Common myeloid progenitor, CD34-positive (primary cell): ENCODE measurements around the gene SOCS1.

Experiments
- CTCF ChIA-PET: fragments of 350-600 bp; sonication (Branson Sonifier 250); formaldehyde crosslinking; loops from one replicate; lab custom pipeline; 2021; ENCODE audit warnings: antibody characterized with exemption; lab: Charles Lee
- POLR2A ChIA-PET: fragments of 350-600 bp; sonication (Branson Sonifier 250); formaldehyde crosslinking; loops from one replicate; lab custom pipeline; 2021; ENCODE audit warnings: antibody characterized with exemption; lab: Charles Lee
- DNase-seq, 3 donors: peaks; one replicate each; pipeline versions ENCODE4 v3.0.0 to v3.0.0-alpha.2; 2013
- H3K27ac ChIP-seq, 2 experiments: 1 replicate in 1 of 2; 2 replicates in 1 of 2; pipeline ENCODE4 v1.7.0; 2013; ENCODE audit warnings: inconsistent platforms in 2 of 2, low read length in 2 of 2, mild to moderate bottlenecking in 2 of 2, low read depth in 1 of 2, moderate library complexity in 1 of 2; ENCODE audit not compliant: severe bottlenecking in 2 of 2, insufficient read depth in 1 of 2, poor library complexity in 1 of 2
- H3K27me3 ChIP-seq, 5 experiments: replicated peaks in 2 of 5; 1 replicate in 3 of 5; 2 replicates in 2 of 5; pipeline versions ENCODE4 v1.6.1 to v1.7.0; 2013; ENCODE audit warnings: low read length in 4 of 5, mild to moderate bottlenecking in 2 of 5, moderate library complexity in 2 of 5, inconsistent platforms in 1 of 5; ENCODE audit not compliant: insufficient read depth in 5 of 5, control insufficient read depth in 4 of 5
- H3K36me3 ChIP-seq, 4 experiments: 1 replicate in 2 of 4; 2 replicates in 2 of 4; pipeline versions ENCODE4 v1.6.1 to v1.7.0; 2013; ENCODE audit warnings: low read length in 3 of 4, control low read depth in 1 of 4, mild to moderate bottlenecking in 1 of 4; ENCODE audit not compliant: control insufficient read depth in 4 of 4, insufficient read depth in 4 of 4
- H3K4me1 ChIP-seq, 4 experiments: 1 replicate in 3 of 4; 2 replicates in 1 of 4; pipeline versions ENCODE4 v1.6.1 to v1.7.1; 2013; ENCODE audit warnings: low read length in 3 of 4, mild to moderate bottlenecking in 3 of 4, control low read depth in 1 of 4, inconsistent platforms in 1 of 4, moderate library complexity in 1 of 4; ENCODE audit not compliant: control insufficient read depth in 4 of 4, insufficient read depth in 4 of 4; ENCODE audit errors: control extremely low read depth in 1 of 4
- H3K4me3 ChIP-seq, 7 experiments: 1 replicate in 4 of 7; 2 replicates in 3 of 7; pipeline versions ENCODE4 v1.5.1 to v1.7.0; 2013; ENCODE audit warnings: mild to moderate bottlenecking in 7 of 7, low read length in 6 of 7, moderate library complexity in 6 of 7, inconsistent platforms in 2 of 7, low read depth in 2 of 7, control low read depth in 1 of 7; ENCODE audit not compliant: insufficient read depth in 4 of 7, control insufficient read depth in 1 of 7; ENCODE audit errors: extremely low read depth in 1 of 7
- H3K9me3 ChIP-seq, 5 experiments: 1 replicate in 4 of 5; 2 replicates in 1 of 5; pipeline versions ENCODE4 v1.6.1 to v1.7.1; 2013; ENCODE audit warnings: low read length in 4 of 5, mild to moderate bottlenecking in 2 of 5, inconsistent platforms in 1 of 5, low read depth in 1 of 5, moderate library complexity in 1 of 5; ENCODE audit not compliant: control insufficient read depth in 4 of 5, insufficient read depth in 2 of 5; ENCODE audit errors: control extremely low read depth in 1 of 5
- WGBS: methylation state at CpG from one replicate; pipeline ENCODE4 v1.1.5; 2013; ENCODE audit not compliant: insufficient coverage; 5-methylcytosine and 5-hydroxymethylcytosine counted together

SOCS1 gene

GRCh38 chr16:11271610-11272009 lies 15.6 kb upstream of the SOCS1 start:
- CTCF ChIA-PET: interaction anchor here (1.0 to 7.4 kb wide), 3 partner anchors 8 to 26 kb away, joined by 4 to 39 read pairs (median 4); partner anchors contain the start of gene SOCS1
- no peak overlapping the region for H3K4me3 ChIP-seq
- WGBS: 97% methylated on average over 10 of the region's 10 CpGs
- H3K4me1 ChIP-seq: no peaks in the 10 kb centered on the region
- H3K36me3 ChIP-seq: no peaks in the 10 kb centered on the region
- H3K27me3 ChIP-seq: no peaks in the 10 kb centered on the region
- no peaks in the 10 kb centered on the region for H3K9me3 ChIP-seq
- POLR2A ChIA-PET: no interaction called here
- no peak for DNase-seq
- H3K27ac ChIP-seq: no peak overlapping the region

GRCh38 chr16:11270602-11271162 lies 14.7 kb upstream of the SOCS1 start:
- Histone ChIP-seq H3K27me3 (no peaks in the 10 kb centered on the region), H3K27ac (no peak overlapping the region), H3K9me3 (no peaks in the 10 kb centered on the region), H3K36me3 (no peaks in the 10 kb centered on the region), H3K4me3 (no peak overlapping the region), H3K4me1 (no peaks in the 10 kb centered on the region)
- ChIA-PET CTCF (interaction anchor here (1.0 to 7.4 kb wide), 5 partner anchors 13 to 100 kb away, joined by 3 to 39 read pairs (median 4); partner anchors contain the start of gene SOCS1), POLR2A (no interaction called here)
- no peak for DNase-seq
- 100% methylated on average over 1 of the region's 2 CpGs for WGBS

- H3K4me1 ChIP-seq: peaks cover 0 to 5% (median 4%) of the 10 kb centered on the region in 4 experiments
- no peak within 1 kb of the TSS for H3K4me3 ChIP-seq
- POLR2A ChIA-PET: no interaction called here
- CTCF ChIA-PET: interaction anchor here (0.6 to 7.4 kb wide), 5 partner anchors 11 to 29 kb away, joined by 3 to 39 read pairs (median 8); partner anchors contain the start of gene SOCS1
- H3K9me3 ChIP-seq: no peaks in the 10 kb centered on the region
- H3K27me3 ChIP-seq: no peaks in the 10 kb centered on the region
- 100% methylated on average over 5 of the region's 11 CpGs for WGBS
- H3K36me3 ChIP-seq: no peaks in the 10 kb centered on the region
- no peak for DNase-seq
- no peak within 1 kb of the TSS for H3K27ac ChIP-seq
These were observed 12.9 kb upstream of the SOCS1 start, which contains the start of gene TNP2 for GRCh38 chr16:11268921-11269375. Gene TNP2 (minus strand): TSS chr16:11269325. CDS start chr16:11269262, 63 bp downstream.

GRCh38 chr16:11265124-11265523 lies 9.1 kb upstream of the SOCS1 start:
- H3K36me3 ChIP-seq: no peaks in the 10 kb centered on the region
- peaks cover 0 to 16% (median 9%) of the 10 kb centered on the region in 4 experiments for H3K4me1 ChIP-seq
- CTCF ChIA-PET: no interaction called here
- H3K4me3 ChIP-seq: no peak overlapping the region
- no peaks in the 10 kb centered on the region for H3K9me3 ChIP-seq
- no peaks in the 10 kb centered on the region for H3K27me3 ChIP-seq
- no peak overlapping the region for H3K27ac ChIP-seq
- no peak for DNase-seq
- POLR2A ChIA-PET: no interaction called here
- 96% methylated on average over 6 of the region's 7 CpGs for WGBS

- Histone ChIP-seq H3K27me3 (no peaks in the 10 kb centered on the region), H3K4me1 (peaks cover under 1 to 18% (median 11%) of the 10 kb centered on the region in 4 experiments), H3K4me3 (no peak overlapping the region), H3K9me3 (no peaks in the 10 kb centered on the region), H3K36me3 (no peaks in the 10 kb centered on the region), H3K27ac (no peak overlapping the region)
- ChIA-PET POLR2A (interaction anchor here (0.9 kb wide), 1 partner anchor 34 kb away, joined by 3 read pairs; no protein-coding TSS in a partner anchor), CTCF (interaction anchor here (1.0 to 1.3 kb wide), 6 partner anchors 8 to 301 kb away, joined by 3 to 7 read pairs (median 4); no protein-coding TSS in a partner anchor)
- 74% methylated on average over 4 of the region's 9 CpGs for WGBS
- DNase-seq: peak in 2 of 3 donors; percentile 55 to 60
These were observed 8.3 kb upstream of the SOCS1 start for GRCh38 chr16:11264155-11264832.

GRCh38 chr16:11263737-11264136 lies 7.7 kb upstream of the SOCS1 start:
- POLR2A ChIA-PET: interaction anchor here (0.9 kb wide), 1 partner anchor 34 kb away, joined by 3 read pairs; no protein-coding TSS in a partner anchor
- Histone ChIP-seq H3K27ac (no peak overlapping the region), H3K4me1 (peaks cover 5 to 23% (median 17%) of the 10 kb centered on the region in 4 experiments), H3K4me3 (no peak overlapping the region), H3K27me3 (no peaks in the 10 kb centered on the region), H3K36me3 (no peaks in the 10 kb centered on the region), H3K9me3 (no peaks in the 10 kb centered on the region)
- 0% methylated on average over 3 of the region's 4 CpGs for WGBS
- DNase-seq: peak; percentile 62 to 92 (median 88)
- CTCF ChIA-PET: interaction anchor here (1.0 to 1.3 kb wide), 6 partner anchors 8 to 300 kb away, joined by 3 to 7 read pairs (median 4); no protein-coding TSS in a partner anchor
